Loucy (cell line): ENCODE results near the gene PRSS38.

Experiments used
- CTCF ChIP-seq: fragments of 200-600 bp; sonication (generic); conservative IDR thresholded peaks from 2 replicates; pipeline ENCODE4 v1.5.1; 2014; ENCODE audit warnings: mild to moderate bottlenecking, antibody characterized with exemption, low read length
- EZH2phosphoT487 ChIP-seq: fragments of 200-600 bp; IDR thresholded peaks from 2 replicates; pipeline ENCODE4 v1.6.1; 2018; ENCODE audit warnings: antibody characterized with exemption, mild to moderate bottlenecking, moderate library complexity, borderline replicate concordance

GRCh38 chr1:227780101-227781044 is 35.1 kb upstream of the PRSS38 start:
- TF ChIP-seq CTCF (no peak), EZH2phosphoT487 (no peak)
